HG03342 (cell line): ENCODE measurements around the gene AJAP1.

Source experiments
- ATAC-seq: cut with Tn5 transposase; IDR thresholded peaks from one replicate; pipeline ENCODE4 v1.9.1; 2021; ENCODE audit warnings: mild to moderate bottlenecking, moderate library complexity; ENCODE audit not compliant: unreplicated experiment

Gene AJAP1

GRCh38 chr1:4676253-4676652, 21.8 kb downstream of the AJAP1 start:
- ATAC-seq: no peak

- no peak for ATAC-seq
Observed at GRCh38 chr1:4677608-4678007, 23.2 kb downstream of the AJAP1 start.

GRCh38 chr1:4678066-4678717, 23.8 kb downstream of the AJAP1 start:
- no peak for ATAC-seq

- no peak for ATAC-seq
Observed at GRCh38 chr1:4681026-4681425, 26.6 kb downstream of the AJAP1 start.

GRCh38 chr1:4682607-4683220, 28.3 kb downstream of the AJAP1 start:
- ATAC-seq: no peak

- ATAC-seq: no peak
Observed at GRCh38 chr1:4684136-4684535, 29.7 kb downstream of the AJAP1 start.

- ATAC-seq: no peak
Observed at GRCh38 chr1:4684864-4685522, 30.6 kb downstream of the AJAP1 start.

GRCh38 chr1:4685523-4685865, 31.1 kb downstream of the AJAP1 start:
- no peak for ATAC-seq

GRCh38 chr1:4687943-4688342, 33.5 kb downstream of the AJAP1 start:
- ATAC-seq: no peak

- no peak for ATAC-seq
Observed at GRCh38 chr1:4689271-4689935, 35.0 kb downstream of the AJAP1 start.

GRCh38 chr1:4689941-4690635, 35.7 kb downstream of the AJAP1 start:
- no peak for ATAC-seq

GRCh38 chr1:4690951-4691675, 36.7 kb downstream of the AJAP1 start:
- ATAC-seq: no peak

- ATAC-seq: no peak
Observed at GRCh38 chr1:4691766-4692405, 37.5 kb downstream of the AJAP1 start.

- no peak for ATAC-seq
Observed at GRCh38 chr1:4692437-4692836, 38.0 kb downstream of the AJAP1 start.

GRCh38 chr1:4693331-4693730, 38.9 kb downstream of the AJAP1 start:
- no peak for ATAC-seq

GRCh38 chr1:4693891-4694290, 39.5 kb downstream of the AJAP1 start:
- ATAC-seq: no peak

- ATAC-seq: no peak
Observed at GRCh38 chr1:4694492-4694891, 40.1 kb downstream of the AJAP1 start.

GRCh38 chr1:4695241-4695640, 40.8 kb downstream of the AJAP1 start:
- no peak for ATAC-seq

- no peak for ATAC-seq
Observed at GRCh38 chr1:4696161-4696745, 41.8 kb downstream of the AJAP1 start.

GRCh38 chr1:4696753-4697152, 42.3 kb downstream of the AJAP1 start:
- ATAC-seq: no peak
